Measurements from ENCODE around the gene CD180.

- TF ChIP-seq POLR2A (IDR thresholded peaks at IDR 0.05) (peak; percentile 41), CTCF (IDR thresholded peaks at IDR 0.05) (no peak), EP300 (IDR thresholded peaks at IDR 0.05; ENCODE audit: low read depth) (no peak), POLR2AphosphoS5 (IDR thresholded peaks at IDR 0.05) (peak in 2 of 3 donors; percentile 30 to 44)
Observed at GRCh38 chr5:67215519-67216471, 19.2 kb upstream of the CD180 start.
